Measurements from ENCODE around the gene PACSIN3.

DNA sequence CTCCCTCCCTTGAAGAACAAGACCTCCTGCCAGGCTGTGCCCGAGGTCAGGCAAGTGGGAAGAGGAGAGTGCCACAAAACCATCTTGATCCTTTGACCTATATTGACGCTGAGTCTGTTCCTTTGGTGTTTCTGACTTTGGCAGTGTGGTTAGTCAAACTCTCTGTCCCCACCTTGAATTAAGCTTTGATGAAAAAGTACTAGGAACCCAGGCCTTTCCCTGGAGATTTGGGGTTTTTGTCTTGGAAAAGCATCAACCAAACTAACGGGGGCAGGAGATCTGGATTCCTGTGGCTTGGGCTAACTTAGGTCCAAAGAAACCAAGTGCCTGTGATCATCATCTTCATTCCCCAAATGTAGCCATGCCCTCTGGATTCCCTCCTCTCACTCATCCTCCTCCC, 49.9 kb downstream of the PACSIN3 start:
- no peak for TF ChIP-seq POLR2AphosphoS5 (IDR thresholded peaks at IDR 0.05)
- TF ChIP-seq, protein P1, sequence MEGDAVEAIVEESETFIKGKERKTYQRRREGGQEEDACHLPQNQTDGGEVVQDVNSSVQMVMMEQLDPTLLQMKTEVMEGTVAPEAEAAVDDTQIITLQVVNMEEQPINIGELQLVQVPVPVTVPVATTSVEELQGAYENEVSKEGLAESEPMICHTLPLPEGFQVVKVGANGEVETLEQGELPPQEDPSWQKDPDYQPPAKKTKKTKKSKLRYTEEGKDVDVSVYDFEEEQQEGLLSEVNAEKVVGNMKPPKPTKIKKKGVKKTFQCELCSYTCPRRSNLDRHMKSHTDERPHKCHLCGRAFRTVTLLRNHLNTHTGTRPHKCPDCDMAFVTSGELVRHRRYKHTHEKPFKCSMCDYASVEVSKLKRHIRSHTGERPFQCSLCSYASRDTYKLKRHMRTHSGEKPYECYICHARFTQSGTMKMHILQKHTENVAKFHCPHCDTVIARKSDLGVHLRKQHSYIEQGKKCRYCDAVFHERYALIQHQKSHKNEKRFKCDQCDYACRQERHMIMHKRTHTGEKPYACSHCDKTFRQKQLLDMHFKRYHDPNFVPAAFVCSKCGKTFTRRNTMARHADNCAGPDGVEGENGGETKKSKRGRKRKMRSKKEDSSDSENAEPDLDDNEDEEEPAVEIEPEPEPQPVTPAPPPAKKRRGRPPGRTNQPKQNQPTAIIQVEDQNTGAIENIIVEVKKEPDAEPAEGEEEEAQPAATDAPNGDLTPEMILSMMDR (IDR thresholded peaks at IDR 0.05), result no peak
- TF ChIP-seq POLR2A (IDR thresholded peaks at IDR 0.05), result no peak
